Common myeloid progenitor, CD34-positive (primary cell): ENCODE data around the gene WNK2.

ENCODE experiments used
- CTCF ChIA-PET: fragments of 350-600 bp; sonication (Branson Sonifier 250); formaldehyde crosslinking; loops from one replicate; lab custom pipeline; 2021; ENCODE audit warnings: antibody characterized with exemption; lab: Charles Lee
- POLR2A ChIA-PET: fragments of 350-600 bp; sonication (Branson Sonifier 250); formaldehyde crosslinking; loops from one replicate; lab custom pipeline; 2021; ENCODE audit warnings: antibody characterized with exemption; lab: Charles Lee
- DNase-seq, 3 donors: peaks; one replicate each; pipeline versions ENCODE4 v3.0.0 to v3.0.0-alpha.2; 2013
- H3K27ac ChIP-seq, 2 experiments: 1 replicate in 1 of 2; 2 replicates in 1 of 2; pipeline ENCODE4 v1.7.0; 2013; ENCODE audit warnings: inconsistent platforms in 2 of 2, low read length in 2 of 2, mild to moderate bottlenecking in 2 of 2, low read depth in 1 of 2, moderate library complexity in 1 of 2; ENCODE audit not compliant: severe bottlenecking in 2 of 2, insufficient read depth in 1 of 2, poor library complexity in 1 of 2
- H3K27me3 ChIP-seq, 5 experiments: replicated peaks in 2 of 5; 1 replicate in 3 of 5; 2 replicates in 2 of 5; pipeline versions ENCODE4 v1.6.1 to v1.7.0; 2013; ENCODE audit warnings: low read length in 4 of 5, mild to moderate bottlenecking in 2 of 5, moderate library complexity in 2 of 5, inconsistent platforms in 1 of 5; ENCODE audit not compliant: insufficient read depth in 5 of 5, control insufficient read depth in 4 of 5
- H3K36me3 ChIP-seq, 4 experiments: 1 replicate in 2 of 4; 2 replicates in 2 of 4; pipeline versions ENCODE4 v1.6.1 to v1.7.0; 2013; ENCODE audit warnings: low read length in 3 of 4, control low read depth in 1 of 4, mild to moderate bottlenecking in 1 of 4; ENCODE audit not compliant: control insufficient read depth in 4 of 4, insufficient read depth in 4 of 4
- H3K4me1 ChIP-seq, 4 experiments: 1 replicate in 3 of 4; 2 replicates in 1 of 4; pipeline versions ENCODE4 v1.6.1 to v1.7.1; 2013; ENCODE audit warnings: low read length in 3 of 4, mild to moderate bottlenecking in 3 of 4, control low read depth in 1 of 4, inconsistent platforms in 1 of 4, moderate library complexity in 1 of 4; ENCODE audit not compliant: control insufficient read depth in 4 of 4, insufficient read depth in 4 of 4; ENCODE audit errors: control extremely low read depth in 1 of 4
- H3K4me3 ChIP-seq, 7 experiments: 1 replicate in 4 of 7; 2 replicates in 3 of 7; pipeline versions ENCODE4 v1.5.1 to v1.7.0; 2013; ENCODE audit warnings: mild to moderate bottlenecking in 7 of 7, low read length in 6 of 7, moderate library complexity in 6 of 7, inconsistent platforms in 2 of 7, low read depth in 2 of 7, control low read depth in 1 of 7; ENCODE audit not compliant: insufficient read depth in 4 of 7, control insufficient read depth in 1 of 7; ENCODE audit errors: extremely low read depth in 1 of 7
- H3K9me3 ChIP-seq, 5 experiments: 1 replicate in 4 of 5; 2 replicates in 1 of 5; pipeline versions ENCODE4 v1.6.1 to v1.7.1; 2013; ENCODE audit warnings: low read length in 4 of 5, mild to moderate bottlenecking in 2 of 5, inconsistent platforms in 1 of 5, low read depth in 1 of 5, moderate library complexity in 1 of 5; ENCODE audit not compliant: control insufficient read depth in 4 of 5, insufficient read depth in 2 of 5; ENCODE audit errors: control extremely low read depth in 1 of 5
- WGBS: methylation state at CpG from one replicate; pipeline ENCODE4 v1.1.5; 2013; ENCODE audit not compliant: insufficient coverage; 5-methylcytosine and 5-hydroxymethylcytosine counted together

WNK2 gene

DNA sequence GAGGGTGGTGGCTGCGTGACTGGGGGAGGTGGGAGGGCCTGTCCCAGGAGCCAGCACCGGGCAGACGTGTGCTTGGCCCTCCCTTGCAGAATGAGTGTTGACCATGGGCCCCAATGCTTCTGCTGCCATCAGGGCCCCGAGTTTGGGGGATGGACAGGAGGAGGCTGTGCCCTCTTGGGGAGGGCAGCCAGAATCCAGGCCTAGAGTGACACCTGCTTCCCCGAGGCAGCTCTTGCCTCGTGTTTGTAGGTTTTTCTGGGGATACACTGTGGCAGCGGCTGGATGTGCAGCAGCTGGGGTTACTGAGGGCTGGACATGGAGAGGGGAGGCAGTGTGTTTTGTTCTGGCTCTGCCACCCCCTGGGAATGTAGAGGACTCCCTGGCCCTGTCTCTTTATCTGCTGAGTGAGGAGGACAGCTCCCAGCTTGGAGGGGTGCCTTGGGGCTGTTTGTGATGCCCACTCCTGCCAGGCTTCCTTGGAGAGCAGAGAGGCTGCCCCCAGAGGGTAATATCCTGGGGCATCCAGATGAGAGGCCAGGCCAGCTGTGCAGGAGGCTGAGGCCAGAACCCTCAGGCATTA is 22.7 kb downstream of the WNK2 start:
- Histone ChIP-seq H3K4me1 (no peaks in the 10 kb centered on the region), H3K4me3 (no peak overlapping the region), H3K36me3 (no peaks in the 10 kb centered on the region), H3K9me3 (no peaks in the 10 kb centered on the region), H3K27me3 (peaks cover 0 to 5% (median 0%) of the 10 kb centered on the region in 5 experiments), H3K27ac (no peak overlapping the region)
- no peak for DNase-seq
- POLR2A ChIA-PET = no interaction called here
- CTCF ChIA-PET = interaction anchor here (0.7 kb wide), 1 partner anchor 17 kb away, joined by 4 read pairs; no protein-coding TSS in a partner anchor
- WGBS = 90% methylated on average over 3 of the region's 7 CpGs

DNA sequence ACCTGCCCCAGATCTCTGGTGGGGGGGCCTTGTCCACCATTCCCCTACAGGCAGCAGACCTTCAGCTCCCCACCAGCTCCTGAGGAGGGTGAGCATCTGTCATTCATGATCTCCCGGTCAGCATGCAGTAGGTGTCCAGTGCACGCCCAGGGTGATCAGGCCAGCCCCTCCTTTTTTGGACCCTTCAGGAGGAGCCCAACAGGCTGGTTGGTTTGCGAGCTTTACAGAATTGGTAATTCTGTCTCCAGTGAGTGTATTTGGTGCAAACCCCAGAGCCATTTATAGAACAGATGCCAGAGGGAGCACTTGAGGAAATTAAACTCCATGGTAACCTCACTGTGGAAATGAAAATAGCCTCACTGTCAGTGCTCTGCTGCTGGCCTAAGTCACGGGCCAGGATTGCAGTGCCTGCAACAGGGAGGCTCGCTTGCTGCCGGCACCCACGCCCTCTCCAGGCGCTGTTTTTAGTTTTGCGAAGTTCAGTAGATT is 23.4 kb downstream of the WNK2 start:
- no peak overlapping the region for H3K4me3 ChIP-seq
- ChIA-PET POLR2A (no interaction called here), CTCF (no interaction called here)
- no peaks in the 10 kb centered on the region for H3K4me1 ChIP-seq
- no peaks in the 10 kb centered on the region for H3K36me3 ChIP-seq
- WGBS = 93% methylated on average over 9 of the region's 9 CpGs
- H3K27me3 ChIP-seq = peaks cover 0 to 4% (median 0%) of the 10 kb centered on the region in 5 experiments
- no peak for DNase-seq
- H3K27ac ChIP-seq = no peak overlapping the region
- peaks cover 0 to 2% (median 0%) of the 10 kb centered on the region in 5 experiments for H3K9me3 ChIP-seq

DNA sequence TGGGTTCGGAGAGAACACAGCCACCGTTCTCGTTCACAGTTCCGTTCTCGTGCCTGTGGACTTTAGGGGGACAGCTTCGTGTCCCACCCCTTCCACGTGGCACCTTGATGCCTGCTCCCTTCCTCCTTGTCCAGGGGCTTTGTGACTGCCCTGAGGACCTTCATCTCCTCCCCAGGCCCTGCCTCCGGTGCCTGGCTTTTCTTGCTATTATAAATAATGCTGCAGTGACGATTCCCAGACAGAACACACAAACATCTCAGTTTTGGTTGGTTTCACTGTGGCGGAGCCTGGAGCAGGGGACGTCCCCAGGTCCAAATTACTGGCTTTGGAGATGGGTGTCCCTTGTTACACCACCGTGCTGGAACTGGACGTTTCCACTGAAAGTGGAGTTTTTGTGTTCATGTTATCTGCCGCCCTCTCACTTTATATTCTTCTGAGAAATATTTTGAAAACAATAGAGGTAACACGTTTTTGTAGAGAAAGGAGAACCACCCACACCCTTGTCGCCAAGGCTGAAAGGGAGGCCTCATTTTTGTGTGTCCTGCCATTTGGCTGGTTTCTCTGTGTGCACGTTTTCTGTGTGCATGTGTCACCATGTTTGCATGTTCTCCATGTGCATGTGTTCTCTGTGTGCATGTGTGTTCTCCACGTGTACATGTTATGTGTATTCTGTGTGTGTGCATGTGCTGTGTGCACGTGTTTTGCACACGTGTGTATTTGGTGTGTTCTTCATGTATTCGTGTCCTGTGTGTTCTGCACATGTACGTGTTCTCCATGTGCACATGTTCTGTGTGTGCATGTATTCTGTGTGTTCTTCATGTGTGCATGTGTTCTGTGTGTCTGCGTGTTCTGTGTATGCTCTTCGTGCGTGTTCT is 24.2 kb downstream of the WNK2 start:
- DNase-seq = no peak
- Histone ChIP-seq H3K27me3 (peaks cover 0 to 4% (median 0%) of the 10 kb centered on the region in 5 experiments), H3K27ac (no peak overlapping the region), H3K4me1 (no peaks in the 10 kb centered on the region), H3K9me3 (peaks cover 0 to 3% (median 0%) of the 10 kb centered on the region in 5 experiments), H3K36me3 (no peaks in the 10 kb centered on the region), H3K4me3 (no peak overlapping the region)
- CTCF ChIA-PET = no interaction called here
- POLR2A ChIA-PET = no interaction called here
- 94% methylated on average over 18 of the region's 25 CpGs for WGBS

DNA sequence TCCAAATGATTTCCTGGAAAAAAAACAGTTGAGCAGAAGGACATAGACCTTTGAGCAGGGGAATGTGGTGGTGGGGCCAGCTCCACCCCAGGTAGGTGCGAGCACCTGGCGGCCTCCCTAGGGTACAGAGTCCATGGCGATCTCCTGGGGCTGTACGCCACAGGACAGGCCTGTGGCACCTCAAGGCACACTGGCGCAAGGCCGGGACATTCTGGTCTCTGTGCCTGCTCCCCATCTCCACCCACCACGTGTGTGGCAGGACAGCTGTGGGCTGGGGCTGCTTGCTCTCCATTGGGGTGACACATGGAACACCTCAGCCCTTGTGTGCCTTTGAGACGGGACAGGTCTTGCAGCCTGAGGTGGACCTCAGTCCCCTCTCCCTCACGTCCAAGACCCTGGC is 25.2 kb downstream of the WNK2 start:
- peaks cover 0 to 2% (median 0%) of the 10 kb centered on the region in 5 experiments for H3K27me3 ChIP-seq
- ChIA-PET POLR2A (no interaction called here), CTCF (no interaction called here)
- peaks cover 0 to 3% (median 0%) of the 10 kb centered on the region in 5 experiments for H3K9me3 ChIP-seq
- no peak for DNase-seq
- H3K4me1 ChIP-seq = no peaks in the 10 kb centered on the region
- 96% methylated on average over 9 of the region's 9 CpGs for WGBS
- H3K27ac ChIP-seq = no peak overlapping the region
- no peaks in the 10 kb centered on the region for H3K36me3 ChIP-seq
- H3K4me3 ChIP-seq = no peak overlapping the region

- Histone ChIP-seq H3K9me3 (peaks cover 0 to 3% (median 0%) of the 10 kb centered on the region in 5 experiments), H3K36me3 (no peaks in the 10 kb centered on the region), H3K27me3 (no peaks in the 10 kb centered on the region), H3K4me3 (no peak overlapping the region), H3K4me1 (no peaks in the 10 kb centered on the region), H3K27ac (no peak overlapping the region)
- WGBS = 98% methylated on average over 11 of the region's 12 CpGs
- DNase-seq = no peak
- POLR2A ChIA-PET = no interaction called here
- CTCF ChIA-PET = no interaction called here
These were observed 25.8 kb downstream of the WNK2 start for GRCh38 chr9:93209576-93210323.

DNA sequence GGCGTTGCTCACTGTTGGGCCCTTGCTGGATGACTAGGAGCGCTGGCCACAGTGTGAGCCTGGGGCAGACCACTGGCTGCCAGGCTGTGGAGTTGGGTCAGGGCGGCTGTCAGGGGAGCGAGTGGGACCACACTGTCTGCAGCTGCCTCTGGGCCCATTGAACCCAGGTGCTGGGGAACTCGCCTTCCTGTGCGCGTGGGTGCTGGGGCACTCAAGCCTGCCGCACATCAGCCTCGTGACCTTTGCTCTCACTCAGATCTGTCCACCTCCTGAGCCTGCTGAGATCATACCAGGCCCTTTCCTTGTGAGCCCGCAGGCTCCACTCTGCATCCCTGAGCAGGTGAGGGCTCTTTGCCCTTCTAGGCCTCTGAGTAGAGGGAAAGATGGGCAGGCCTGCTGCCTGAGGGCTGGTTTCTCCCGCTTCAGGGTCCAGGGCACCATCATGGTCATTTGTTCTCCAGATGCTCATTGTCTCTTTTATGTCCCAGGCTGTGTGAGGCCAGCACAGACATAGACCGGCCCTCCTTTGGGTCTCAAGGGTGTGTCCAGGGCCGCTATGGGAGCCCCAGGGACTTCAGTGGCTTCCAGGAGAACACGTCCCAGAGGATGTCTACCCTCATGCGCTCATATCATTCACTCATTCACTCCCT is 26.5 kb downstream of the WNK2 start:
- ChIA-PET POLR2A (no interaction called here), CTCF (no interaction called here)
- H3K27me3 ChIP-seq = no peaks in the 10 kb centered on the region
- no peak for DNase-seq
- no peak overlapping the region for H3K27ac ChIP-seq
- peaks cover 0 to 5% (median 3%) of the 10 kb centered on the region in 5 experiments for H3K9me3 ChIP-seq
- H3K4me3 ChIP-seq = no peak overlapping the region
- H3K4me1 ChIP-seq = no peaks in the 10 kb centered on the region
- WGBS = over 99% methylated on average over 15 of the region's 15 CpGs
- H3K36me3 ChIP-seq = no peaks in the 10 kb centered on the region
